ENCODE measurements around the gene ZNF555. TPM values are rescaled to one million over a fixed set of nuclear protein-coding genes. Genes with fewer than 3 reads are reported as not detected.

Gene ZNF555
- total RNA-seq, 1 donor from 2014 or later, result 17.0 TPM

Other genes with a start within 250 kb of the ZNF555 start
- gene GNG7, start 138.8 kb upstream of the ZNF555 start, total RNA-seq, result 7.4 TPM
- 21.4 TPM for gene DIRAS1, start 120.1 kb upstream of the ZNF555 start, total RNA-seq
- gene SLC39A3, start 101.5 kb upstream of the ZNF555 start, total RNA-seq, result 15.0 TPM
- 30.2 TPM for gene SGTA, start 58.2 kb upstream of the ZNF555 start, total RNA-seq
- 31.5 TPM for gene THOP1, start 56.0 kb upstream of the ZNF555 start, total RNA-seq
- gene ZNF554, start 21.6 kb upstream of the ZNF555 start, total RNA-seq, result 13.0 TPM
- 0.25 TPM for gene ZNF556, start 25.9 kb downstream of the ZNF555 start, total RNA-seq
- 3.7 TPM for gene ZNF57, start 59.5 kb downstream of the ZNF555 start, total RNA-seq
- 4.7 TPM for gene ZNF77, start 103.5 kb downstream of the ZNF555 start, total RNA-seq
- 0.98 TPM for gene TLE6, start 136.1 kb downstream of the ZNF555 start, total RNA-seq
- 8.6 TPM for gene TLE2, start 187.8 kb downstream of the ZNF555 start, total RNA-seq
- gene TLE5, start 221.0 kb downstream of the ZNF555 start, total RNA-seq, result 103 TPM

Data from temporal lobe (tissue), 1 donor.